ENCODE data around the gene LRRC4B. TPM values are rescaled to one million over a fixed set of nuclear protein-coding genes. Genes with fewer than 3 reads are reported as not detected.
A peak's percentile ranks its signal among the peaks of the same experiment; 100 is the strongest.

LRRC4B gene
- total and polyA plus RNA-seq, 2 donors: 0.52 to 0.57 TPM

GRCh38 chr19:50512112-50512998 is 55.9 kb downstream of the LRRC4B start:
- Histone ChIP-seq H3K27me3 (ENCODE audit: control insufficient read depth in 2 of 2, insufficient read depth in 1 of 2, low read length in 1 of 2) (peaks cover 2 to 24% of the 10 kb centered on the region in 2 donors), H3K27ac (ENCODE audit: low read depth in 1 of 2, low read length in 1 of 2) (no peak overlapping the region), H3K9me3 (ENCODE audit: control insufficient read depth in 2 of 2, insufficient read depth in 1 of 2, low read length in 1 of 2) (no peaks in the 10 kb centered on the region), H3K4me1 (ENCODE audit: control insufficient read depth in 2 of 2, insufficient read depth in 2 of 2, low read length in 2 of 2) (peaks cover 9 to 13% of the 10 kb centered on the region in 2 donors), H3K4me3 (ENCODE audit: low read length in 2 of 2) (no peak overlapping the region), H3K36me3 (ENCODE audit: control insufficient read depth in 2 of 2, insufficient read depth in 2 of 2, low read length in 1 of 2) (no peaks in the 10 kb centered on the region)
- DNase-seq (ENCODE audit: low read depth in 6 of 9, low spot score in 9 of 9): no peak
- 97% methylated on average over 36 of the region's 36 CpGs for WGBS

GRCh38 chr19:50511069-50511822 is 57.0 kb downstream of the LRRC4B start, which contains the start of gene JOSD2:
Gene JOSD2, minus strand, starts transcription at chr19:50511191. Its CDS starts 760 bp downstream, at chr19:50510431.
- Histone ChIP-seq H3K4me1 (ENCODE audit: control insufficient read depth in 2 of 2, insufficient read depth in 2 of 2, low read length in 2 of 2) (peaks cover 9 to 13% of the 10 kb centered on the region in 2 donors), H3K4me3 (ENCODE audit: low read length in 2 of 2) (peak within 1 kb of the TSS; percentile 59 to 72), H3K27ac (ENCODE audit: low read depth in 1 of 2, low read length in 1 of 2) (peak within 1 kb of the TSS; percentile 67 to 84), H3K36me3 (ENCODE audit: control insufficient read depth in 2 of 2, insufficient read depth in 2 of 2, low read length in 1 of 2) (peaks cover 0 to 4% of the 10 kb centered on the region in 2 donors), H3K9me3 (ENCODE audit: control insufficient read depth in 2 of 2, insufficient read depth in 1 of 2, low read length in 1 of 2) (no peaks in the 10 kb centered on the region), H3K27me3 (ENCODE audit: control insufficient read depth in 2 of 2, insufficient read depth in 1 of 2, low read length in 1 of 2) (peaks cover 0 to 18% of the 10 kb centered on the region in 2 donors)
- DNase-seq (ENCODE audit: low read depth in 6 of 9, low spot score in 9 of 9): peak; percentile 86 to 98 (median 95)
- WGBS: 2% methylated on average over 69 of the region's 69 CpGs

DNA sequence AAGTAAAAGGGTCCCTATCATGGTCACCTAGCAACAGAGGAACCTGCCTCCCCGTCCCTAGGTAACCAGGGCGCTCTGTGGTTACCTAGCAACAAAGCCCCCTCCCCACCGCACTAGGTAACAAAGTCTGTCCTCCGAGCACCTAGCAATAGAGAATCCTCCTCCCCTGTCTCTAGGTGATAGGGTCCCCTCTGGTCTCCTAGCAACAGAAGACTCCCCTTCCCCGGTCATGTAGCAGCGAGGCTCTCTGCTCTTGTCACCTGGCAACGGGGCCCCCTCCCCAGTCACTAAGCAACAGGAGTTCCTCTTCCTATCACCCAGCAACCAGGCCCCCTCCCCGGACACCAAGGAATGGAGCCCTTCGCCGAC is 57.6 kb downstream of the LRRC4B start:
- Histone ChIP-seq H3K9me3 (ENCODE audit: control insufficient read depth in 2 of 2, insufficient read depth in 1 of 2, low read length in 1 of 2) (no peaks in the 10 kb centered on the region), H3K36me3 (ENCODE audit: control insufficient read depth in 2 of 2, insufficient read depth in 2 of 2, low read length in 1 of 2) (peaks cover 0 to 4% of the 10 kb centered on the region in 2 donors), H3K27ac (ENCODE audit: low read depth in 1 of 2, low read length in 1 of 2) (peak overlapping the region; percentile 67 to 83), H3K4me3 (ENCODE audit: low read length in 2 of 2) (peak overlapping the region; percentile 59 to 72), H3K27me3 (ENCODE audit: control insufficient read depth in 2 of 2, insufficient read depth in 1 of 2, low read length in 1 of 2) (peaks cover 0 to 16% of the 10 kb centered on the region in 2 donors), H3K4me1 (ENCODE audit: control insufficient read depth in 2 of 2, insufficient read depth in 2 of 2, low read length in 2 of 2) (peaks cover 9 to 13% of the 10 kb centered on the region in 2 donors)
- DNase-seq (ENCODE audit: low read depth in 6 of 9, low spot score in 9 of 9): peak in 2 of 9 donors; percentile 9 to 30
- 19% methylated on average over 10 of the region's 10 CpGs for WGBS

DNA sequence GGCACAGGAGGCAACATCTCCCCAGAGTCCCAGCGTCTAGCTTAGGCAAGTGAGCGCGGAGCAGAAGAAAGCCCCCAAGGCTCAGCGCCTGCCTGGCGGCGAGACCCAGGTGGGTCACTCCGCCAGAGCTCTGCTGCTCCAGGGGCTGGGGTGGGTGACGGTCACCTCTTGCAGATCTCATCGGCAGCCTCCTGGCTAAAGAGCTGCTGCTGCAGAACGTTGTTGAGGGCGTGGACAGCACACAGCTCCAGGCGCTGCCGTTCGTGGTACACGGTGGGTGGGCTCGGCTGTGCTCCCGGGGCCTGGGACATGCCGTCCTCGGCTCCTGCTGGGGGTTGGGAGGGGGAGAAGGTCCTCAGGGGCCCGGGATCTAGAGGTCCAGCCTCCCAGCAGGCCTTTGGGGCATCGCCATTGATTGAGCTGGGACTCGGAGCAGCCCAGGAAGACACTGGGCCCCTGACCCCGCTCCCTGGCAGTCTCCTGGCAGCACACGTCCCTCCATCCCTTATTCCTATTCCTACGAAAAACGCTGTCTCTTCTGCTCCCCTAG is 58.0 kb downstream of the LRRC4B start:
- H3K4me1 ChIP-seq (ENCODE audit: control insufficient read depth in 2 of 2, insufficient read depth in 2 of 2, low read length in 2 of 2): peaks cover 9 to 13% of the 10 kb centered on the region in 2 donors
- H3K27me3 ChIP-seq (ENCODE audit: control insufficient read depth in 2 of 2, insufficient read depth in 1 of 2, low read length in 1 of 2): peaks cover 0 to 13% of the 10 kb centered on the region in 2 donors
- H3K9me3 ChIP-seq (ENCODE audit: control insufficient read depth in 2 of 2, insufficient read depth in 1 of 2, low read length in 1 of 2): no peaks in the 10 kb centered on the region
- DNase-seq (ENCODE audit: low read depth in 6 of 9, low spot score in 9 of 9): no peak
- H3K4me3 ChIP-seq (ENCODE audit: low read length in 2 of 2): peak overlapping the region; percentile 59 to 72
- peaks cover 0 to 4% of the 10 kb centered on the region in 2 donors for H3K36me3 ChIP-seq (ENCODE audit: control insufficient read depth in 2 of 2, insufficient read depth in 2 of 2, low read length in 1 of 2)
- H3K27ac ChIP-seq (ENCODE audit: low read depth in 1 of 2, low read length in 1 of 2): no peak overlapping the region
- WGBS: 90% methylated on average over 26 of the region's 26 CpGs

- no peak for DNase-seq (ENCODE audit: low read depth in 6 of 9, low spot score in 9 of 9)
- WGBS: 93% methylated on average over 11 of the region's 11 CpGs
- H3K36me3 ChIP-seq (ENCODE audit: control insufficient read depth in 2 of 2, insufficient read depth in 2 of 2, low read length in 1 of 2): peaks cover 0 to 4% of the 10 kb centered on the region in 2 donors
Measured at GRCh38 chr19:50509366-50509765, 58.9 kb downstream of the LRRC4B start.

DNA sequence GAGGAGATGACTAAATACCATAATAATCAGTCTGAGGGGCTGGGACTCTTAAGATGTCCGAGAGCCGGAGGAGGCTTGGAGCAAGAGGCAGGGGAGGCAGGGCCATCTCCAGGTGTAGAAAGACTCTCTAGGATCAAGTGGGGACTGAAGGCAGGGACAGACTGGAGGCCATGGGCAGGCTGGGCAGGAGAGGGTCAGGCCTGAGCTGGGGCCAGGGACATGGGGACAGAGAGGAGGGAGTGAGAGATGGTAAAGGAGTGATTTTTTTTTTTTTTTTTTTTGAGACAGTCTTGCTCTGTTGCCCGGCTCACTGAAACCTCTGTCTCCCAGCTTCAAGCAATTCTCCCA is 59.4 kb downstream of the LRRC4B start:
- H3K4me1 ChIP-seq (ENCODE audit: control insufficient read depth in 2 of 2, insufficient read depth in 2 of 2, low read length in 2 of 2): peaks cover 6 to 13% of the 10 kb centered on the region in 2 donors
- DNase-seq (ENCODE audit: low read depth in 6 of 9, low spot score in 9 of 9): no peak
- H3K36me3 ChIP-seq (ENCODE audit: control insufficient read depth in 2 of 2, insufficient read depth in 2 of 2, low read length in 1 of 2): peaks cover 0 to 4% of the 10 kb centered on the region in 2 donors
- H3K27me3 ChIP-seq (ENCODE audit: control insufficient read depth in 2 of 2, insufficient read depth in 1 of 2, low read length in 1 of 2): peaks cover 0 to 2% of the 10 kb centered on the region in 2 donors
- no peak overlapping the region for H3K27ac ChIP-seq (ENCODE audit: low read depth in 1 of 2, low read length in 1 of 2)
- H3K9me3 ChIP-seq (ENCODE audit: control insufficient read depth in 2 of 2, insufficient read depth in 1 of 2, low read length in 1 of 2): no peaks in the 10 kb centered on the region
- no peak overlapping the region for H3K4me3 ChIP-seq (ENCODE audit: low read length in 2 of 2)
- WGBS: 98% methylated on average over 3 of the region's 3 CpGs

More at GRCh38 chr19:50509366-50509765, 58.9 kb downstream of the LRRC4B start:
- Histone ChIP-seq H3K9me3 (ENCODE audit: control insufficient read depth in 2 of 2, insufficient read depth in 1 of 2, low read length in 1 of 2) (no peaks in the 10 kb centered on the region), H3K4me3 (ENCODE audit: low read length in 2 of 2) (no peak overlapping the region), H3K4me1 (ENCODE audit: control insufficient read depth in 2 of 2, insufficient read depth in 2 of 2, low read length in 2 of 2) (peaks cover 6 to 13% of the 10 kb centered on the region in 2 donors), H3K27me3 (ENCODE audit: control insufficient read depth in 2 of 2, insufficient read depth in 1 of 2, low read length in 1 of 2) (peaks cover 0 to 7% of the 10 kb centered on the region in 2 donors), H3K27ac (ENCODE audit: low read depth in 1 of 2, low read length in 1 of 2) (no peak overlapping the region)

GRCh38 chr19:50507376-50507775 is 60.9 kb downstream of the LRRC4B start:
- H3K4me1 ChIP-seq (ENCODE audit: control insufficient read depth in 2 of 2, insufficient read depth in 2 of 2, low read length in 2 of 2): peaks cover 6 to 13% of the 10 kb centered on the region in 2 donors
- WGBS: 98% methylated on average over 8 of the region's 8 CpGs
- DNase-seq (ENCODE audit: low read depth in 6 of 9, low spot score in 9 of 9): no peak
- H3K9me3 ChIP-seq (ENCODE audit: control insufficient read depth in 2 of 2, insufficient read depth in 1 of 2, low read length in 1 of 2): no peaks in the 10 kb centered on the region
- H3K27ac ChIP-seq (ENCODE audit: low read depth in 1 of 2, low read length in 1 of 2): no peak overlapping the region
- H3K36me3 ChIP-seq (ENCODE audit: control insufficient read depth in 2 of 2, insufficient read depth in 2 of 2, low read length in 1 of 2): peaks cover 0 to 4% of the 10 kb centered on the region in 2 donors
- H3K27me3 ChIP-seq (ENCODE audit: control insufficient read depth in 2 of 2, insufficient read depth in 1 of 2, low read length in 1 of 2): no peaks in the 10 kb centered on the region
- no peak overlapping the region for H3K4me3 ChIP-seq (ENCODE audit: low read length in 2 of 2)

DNA sequence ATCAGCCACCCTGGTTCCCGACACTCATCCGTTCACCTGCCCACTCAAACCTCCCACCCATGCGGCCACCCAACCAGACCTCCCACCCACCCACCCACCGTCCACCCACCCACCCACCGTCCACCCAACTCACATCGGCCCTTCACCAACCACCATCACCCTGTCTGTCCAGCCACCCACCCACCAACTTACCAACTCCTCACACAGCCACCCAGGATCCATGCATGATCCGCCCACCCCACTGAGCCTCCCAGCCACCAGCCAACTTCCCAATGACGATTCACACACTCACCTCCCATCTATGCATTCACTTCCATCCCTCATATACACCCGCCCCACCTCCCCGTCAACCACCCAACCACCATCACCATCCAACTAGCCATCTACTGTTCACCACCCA is 61.5 kb downstream of the LRRC4B start:
- H3K4me1 ChIP-seq (ENCODE audit: control insufficient read depth in 2 of 2, insufficient read depth in 2 of 2, low read length in 2 of 2): peaks cover 3 to 13% of the 10 kb centered on the region in 2 donors
- H3K27me3 ChIP-seq (ENCODE audit: control insufficient read depth in 2 of 2, insufficient read depth in 1 of 2, low read length in 1 of 2): no peaks in the 10 kb centered on the region
- 97% methylated on average over 10 of the region's 10 CpGs for WGBS
- no peak for DNase-seq (ENCODE audit: low read depth in 6 of 9, low spot score in 9 of 9)
- H3K36me3 ChIP-seq (ENCODE audit: control insufficient read depth in 2 of 2, insufficient read depth in 2 of 2, low read length in 1 of 2): peaks cover 0 to 4% of the 10 kb centered on the region in 2 donors
- H3K9me3 ChIP-seq (ENCODE audit: control insufficient read depth in 2 of 2, insufficient read depth in 1 of 2, low read length in 1 of 2): no peaks in the 10 kb centered on the region
- no peak overlapping the region for H3K27ac ChIP-seq (ENCODE audit: low read depth in 1 of 2, low read length in 1 of 2)
- H3K4me3 ChIP-seq (ENCODE audit: low read length in 2 of 2): no peak overlapping the region
